ENCODE data around the gene ASB10.
A peak's percentile ranks its signal among the peaks of the same experiment; 100 is the strongest.

The ASB10 gene

DNA sequence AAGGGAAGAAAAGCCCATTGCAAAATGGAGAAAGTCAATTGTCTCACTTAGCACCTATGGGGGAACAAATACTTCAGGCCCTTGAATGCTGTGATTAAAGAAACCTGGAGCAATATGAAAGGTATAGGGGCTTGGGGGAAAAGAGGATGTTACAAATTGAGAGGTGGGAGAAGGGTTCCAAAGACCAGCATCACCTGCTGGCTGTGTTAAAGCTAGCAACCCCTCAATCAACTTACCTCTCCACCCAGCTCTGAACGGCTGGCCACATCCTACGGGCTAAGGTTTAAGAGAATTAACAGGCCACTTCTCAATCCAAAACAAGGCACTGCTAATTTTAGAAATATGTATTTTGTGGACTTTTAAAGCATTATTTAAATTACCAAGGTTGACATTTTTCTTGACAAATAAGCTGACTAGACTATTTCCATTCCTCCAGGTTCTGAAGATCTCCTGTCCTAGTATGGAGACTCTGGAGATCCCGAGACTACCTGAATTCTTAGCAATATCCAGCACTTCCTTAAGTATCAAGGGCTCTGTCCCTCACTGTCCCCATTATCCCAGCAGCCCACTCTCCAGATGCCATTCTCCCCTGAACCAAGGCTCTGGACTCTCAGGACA, 24.2 kb upstream of the ASB10 start:
- no peak for DNase-seq

DNA sequence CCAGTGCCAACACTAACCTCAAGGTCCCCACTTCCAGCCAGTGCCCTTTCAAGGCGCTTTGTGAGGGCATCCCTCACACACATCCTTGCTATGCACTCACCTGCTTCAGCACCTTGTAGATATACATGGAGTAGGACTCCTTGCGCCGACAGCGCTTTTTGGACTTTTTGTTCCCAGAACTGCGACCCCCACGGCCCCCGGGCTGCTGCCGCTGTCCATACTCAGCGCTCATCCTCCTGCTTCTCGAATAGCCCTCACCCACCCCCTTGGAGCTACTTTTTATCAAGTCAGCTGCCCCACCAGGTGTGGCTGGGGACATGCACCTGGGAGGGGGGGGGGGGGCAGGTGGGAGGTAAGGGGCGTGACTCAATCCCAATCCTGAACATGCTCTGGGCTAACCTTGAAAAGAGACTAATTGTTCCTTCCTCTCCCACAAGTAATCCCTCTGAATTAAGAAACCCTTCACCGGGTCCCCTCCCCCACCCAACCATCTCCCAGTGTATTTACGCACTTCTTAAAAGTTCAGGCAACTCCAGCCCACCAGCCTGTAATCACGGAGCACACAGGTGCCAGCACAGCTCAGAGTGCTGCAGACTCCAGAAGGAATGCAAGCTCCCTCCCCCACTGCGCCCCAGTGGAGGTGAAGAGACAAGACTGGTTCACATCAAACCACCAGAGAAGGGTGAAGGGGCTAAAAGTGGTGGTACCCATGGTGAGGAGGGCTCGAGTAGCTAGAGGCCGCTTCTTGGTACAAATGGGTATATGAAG, 23.2 kb upstream of the ASB10 start, which contains the start of gene H2BK1:
Gene H2BK1 (minus strand): TSS at position 402 of the 768 bp plus-strand sequence. CDS start 170 bp downstream, at position 232.
- no peak for DNase-seq

DNA sequence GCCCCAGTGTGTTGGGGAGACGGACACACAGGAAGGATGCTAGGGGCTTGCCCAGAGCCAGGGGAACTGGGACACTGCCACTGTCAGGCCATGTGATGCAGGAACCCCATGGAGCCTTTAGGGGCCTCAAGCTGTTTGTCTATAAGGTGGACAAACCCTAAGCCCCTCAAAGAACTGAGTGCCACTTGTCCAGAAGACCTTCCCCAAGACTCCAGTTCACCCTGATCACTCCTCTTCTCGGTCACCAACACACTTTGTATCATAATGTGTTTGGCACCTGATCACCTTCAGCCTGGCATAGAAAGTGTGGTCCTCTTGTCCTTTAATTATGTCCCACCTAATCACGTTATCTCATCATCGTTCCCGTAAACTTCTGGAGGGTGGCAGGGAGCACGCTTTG, 22.5 kb upstream of the ASB10 start:
- DNase-seq: no peak

DNA sequence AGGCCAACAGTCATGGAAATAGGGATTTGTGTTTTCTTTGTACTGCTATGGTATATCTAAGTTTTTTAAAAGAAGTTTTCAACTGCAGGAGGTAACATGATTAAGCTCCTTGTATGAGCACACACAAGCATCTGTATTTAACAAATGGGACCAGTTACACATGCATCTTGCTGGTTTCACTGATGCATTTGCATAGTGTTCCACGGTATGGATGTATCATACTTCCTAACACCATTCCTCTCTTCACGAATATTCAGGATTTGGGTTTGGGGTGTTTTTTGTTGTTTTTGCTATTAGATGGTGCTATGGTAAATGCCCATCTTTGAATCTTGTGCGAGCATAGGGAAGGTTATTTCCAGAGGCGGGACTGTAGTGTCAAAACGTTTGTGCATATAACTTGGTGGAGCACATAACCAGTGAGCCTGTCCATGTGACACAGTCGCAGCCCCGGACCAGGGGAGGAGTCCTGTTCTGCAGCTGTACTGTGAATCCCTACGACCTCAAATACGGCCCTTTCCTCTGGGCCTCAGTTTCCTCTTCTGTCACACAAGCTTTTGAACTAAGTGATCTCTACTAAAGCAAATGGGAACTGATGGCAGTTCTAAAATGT, 21.3 kb upstream of the ASB10 start:
- no peak for DNase-seq

DNA sequence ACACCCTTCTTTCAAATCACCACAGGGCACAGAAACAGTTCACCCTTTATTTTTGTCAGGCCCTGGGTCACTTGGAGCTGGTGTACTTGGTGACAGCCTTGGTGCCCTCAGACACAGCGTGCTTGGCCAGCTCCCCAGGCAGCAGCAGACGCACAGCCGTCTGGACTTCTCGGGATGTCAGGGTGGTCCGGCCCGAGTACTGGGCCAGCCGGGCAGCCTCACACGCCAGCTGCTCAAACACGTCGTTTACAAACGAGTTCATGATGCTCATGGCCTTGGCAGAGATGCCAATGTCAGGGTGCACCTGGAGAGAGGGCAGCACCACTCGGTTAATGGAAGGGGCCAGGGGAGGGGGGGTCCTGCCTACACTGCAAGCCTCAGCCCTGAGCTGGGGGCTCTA, 20.8 kb upstream of the ASB10 start:
- DNase-seq: no peak

DNA sequence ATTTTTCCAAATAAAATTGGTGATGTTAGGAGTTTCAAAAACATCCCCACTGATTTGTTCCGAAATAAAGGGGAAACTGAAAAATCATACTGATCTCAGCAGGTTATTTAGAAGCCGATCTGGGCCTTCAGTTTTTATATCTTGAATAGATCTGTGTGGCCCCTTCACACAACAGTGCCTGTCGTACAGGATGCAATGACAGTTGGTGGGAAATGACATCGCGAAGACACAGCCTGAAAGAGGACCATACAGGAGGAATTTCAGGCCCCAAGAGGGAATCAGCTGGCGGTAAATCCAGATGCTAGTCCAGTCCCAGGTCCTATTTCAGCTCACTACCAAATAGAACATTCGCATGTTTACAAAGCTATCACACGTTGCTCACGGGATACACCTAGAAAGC, 20.3 kb upstream of the ASB10 start:
- DNase-seq: no peak

DNA sequence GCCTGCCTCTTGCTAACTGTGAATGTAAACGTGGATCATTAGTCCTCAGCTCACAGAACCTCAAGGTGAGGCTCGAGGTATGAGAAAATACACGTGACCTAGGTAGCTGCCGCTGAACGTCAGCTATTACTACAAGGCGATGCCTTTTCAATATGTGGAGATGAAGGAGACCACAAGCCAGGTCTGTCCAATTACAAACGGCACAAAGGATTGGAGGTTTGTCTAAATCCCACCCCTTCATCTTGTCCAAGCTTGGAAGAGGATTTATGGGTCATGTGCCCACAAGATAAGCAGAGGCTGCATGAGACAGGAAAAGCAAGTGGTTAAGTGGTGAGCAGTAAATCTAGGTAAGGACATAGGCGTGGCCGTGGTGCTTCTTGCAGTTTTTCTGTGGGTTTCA, 19.9 kb upstream of the ASB10 start:
- no peak for DNase-seq

DNA sequence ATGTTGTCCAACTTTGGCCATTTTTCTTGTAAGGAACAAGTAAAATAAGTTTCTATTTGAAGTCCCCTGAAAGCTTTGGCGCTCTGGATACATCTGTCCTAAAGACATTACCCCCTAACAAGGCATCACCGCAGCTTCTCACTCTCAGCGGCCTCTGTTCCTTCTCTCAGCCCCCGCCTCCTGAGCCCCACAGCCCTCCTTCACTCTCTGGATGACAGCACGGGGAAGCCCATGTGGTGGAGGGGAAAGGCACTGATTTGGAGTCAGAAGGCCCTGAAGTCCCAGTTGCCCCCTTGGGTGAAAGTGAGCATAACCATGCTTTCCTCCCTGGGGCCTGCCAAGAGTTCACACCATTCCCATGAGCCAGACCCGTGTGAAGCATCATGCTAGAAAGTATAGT, 18.7 kb upstream of the ASB10 start:
- no peak for DNase-seq

DNA sequence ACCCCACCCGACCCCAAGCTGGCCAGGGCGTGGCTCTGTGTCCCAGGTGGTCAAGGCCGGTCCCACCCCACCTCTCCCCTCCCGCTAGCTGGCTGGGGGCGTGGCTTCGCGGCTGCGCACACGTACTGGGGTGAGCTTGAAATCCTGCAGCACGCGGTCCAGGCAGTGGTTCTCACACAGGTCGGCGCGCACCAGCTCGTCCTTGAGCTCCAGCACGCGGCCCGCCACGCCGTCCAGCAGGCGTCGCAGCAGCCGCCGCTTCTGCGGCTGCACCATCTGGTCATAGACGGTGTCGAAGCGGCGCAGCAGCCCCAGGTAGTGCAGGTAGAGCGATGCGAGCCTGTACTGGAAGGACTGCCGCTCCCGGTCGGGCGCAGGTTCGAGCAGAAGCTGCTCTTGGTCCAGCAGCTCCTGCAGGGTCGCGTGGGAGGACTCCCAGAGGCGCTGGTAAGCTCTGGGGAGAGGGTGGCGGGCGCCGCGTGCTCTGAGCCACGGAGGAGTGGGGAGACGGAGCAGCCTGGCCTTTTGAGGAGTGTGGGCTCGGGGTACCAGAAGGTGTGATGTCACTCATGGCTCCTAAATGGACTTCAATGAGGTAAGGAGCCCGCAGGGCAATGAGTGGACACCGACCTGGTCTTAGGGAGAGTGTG, 17.5 kb upstream of the ASB10 start:
- DNase-seq: no peak

DNA sequence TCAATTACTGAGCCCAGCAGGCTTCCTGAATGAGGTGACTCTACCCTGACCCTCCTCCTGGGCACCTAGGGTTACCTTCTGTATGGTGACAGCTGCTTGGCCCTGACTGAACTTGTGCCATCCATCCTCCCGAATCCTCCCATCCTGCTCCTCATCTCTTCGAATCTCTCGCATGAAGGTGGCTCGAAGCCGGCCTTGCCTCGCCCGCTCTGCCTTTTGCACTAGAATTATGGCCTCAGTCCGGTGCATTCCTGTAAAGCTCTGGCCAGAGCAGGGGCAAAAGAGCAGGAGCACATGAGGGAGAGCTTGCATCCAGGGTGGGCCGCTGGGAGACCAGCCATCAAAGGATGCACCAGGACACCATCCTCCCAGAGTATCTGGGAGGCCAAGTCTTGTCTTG, 15.8 kb upstream of the ASB10 start:
- DNase-seq: no peak

DNA sequence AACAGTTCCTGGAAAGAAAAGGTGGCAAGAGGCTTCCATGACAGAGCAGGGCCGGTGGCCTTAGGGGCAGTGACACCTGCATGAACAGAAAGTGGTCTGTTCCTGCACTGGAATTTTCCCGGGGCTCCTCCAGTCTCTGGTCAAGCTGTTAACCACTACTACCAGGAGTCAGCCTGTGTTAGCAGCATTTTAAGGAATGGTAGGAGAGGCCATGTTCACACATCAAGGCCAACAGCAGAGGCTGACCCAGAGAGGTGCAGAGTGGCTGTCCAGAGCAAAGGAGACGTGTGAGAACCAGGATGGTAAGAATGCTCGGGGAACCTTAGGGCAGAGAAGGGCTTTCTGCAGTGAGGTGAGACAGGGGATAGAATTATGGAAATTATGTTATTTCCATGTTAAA, 14.7 kb upstream of the ASB10 start:
- DNase-seq: no peak

DNA sequence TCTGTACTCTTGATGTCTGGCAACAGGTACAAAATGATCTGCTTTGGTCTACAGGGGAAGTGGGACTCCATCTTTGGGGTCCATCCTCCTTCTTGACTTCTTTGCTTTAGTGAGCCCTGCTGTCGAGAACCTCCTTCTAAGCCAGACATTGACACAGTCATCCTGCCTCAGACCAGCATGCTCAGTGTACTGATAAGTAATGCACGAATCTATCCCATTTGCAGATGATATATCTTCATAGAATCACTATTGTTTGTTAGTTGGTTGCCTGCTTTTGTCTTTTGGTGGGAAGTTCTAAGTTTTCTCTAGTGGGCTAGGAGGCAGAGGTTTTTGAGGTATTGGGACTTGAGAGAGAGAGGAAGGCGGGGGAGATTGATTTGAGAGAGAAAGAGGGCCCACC, 14.3 kb upstream of the ASB10 start:
- DNase-seq: no peak

DNA sequence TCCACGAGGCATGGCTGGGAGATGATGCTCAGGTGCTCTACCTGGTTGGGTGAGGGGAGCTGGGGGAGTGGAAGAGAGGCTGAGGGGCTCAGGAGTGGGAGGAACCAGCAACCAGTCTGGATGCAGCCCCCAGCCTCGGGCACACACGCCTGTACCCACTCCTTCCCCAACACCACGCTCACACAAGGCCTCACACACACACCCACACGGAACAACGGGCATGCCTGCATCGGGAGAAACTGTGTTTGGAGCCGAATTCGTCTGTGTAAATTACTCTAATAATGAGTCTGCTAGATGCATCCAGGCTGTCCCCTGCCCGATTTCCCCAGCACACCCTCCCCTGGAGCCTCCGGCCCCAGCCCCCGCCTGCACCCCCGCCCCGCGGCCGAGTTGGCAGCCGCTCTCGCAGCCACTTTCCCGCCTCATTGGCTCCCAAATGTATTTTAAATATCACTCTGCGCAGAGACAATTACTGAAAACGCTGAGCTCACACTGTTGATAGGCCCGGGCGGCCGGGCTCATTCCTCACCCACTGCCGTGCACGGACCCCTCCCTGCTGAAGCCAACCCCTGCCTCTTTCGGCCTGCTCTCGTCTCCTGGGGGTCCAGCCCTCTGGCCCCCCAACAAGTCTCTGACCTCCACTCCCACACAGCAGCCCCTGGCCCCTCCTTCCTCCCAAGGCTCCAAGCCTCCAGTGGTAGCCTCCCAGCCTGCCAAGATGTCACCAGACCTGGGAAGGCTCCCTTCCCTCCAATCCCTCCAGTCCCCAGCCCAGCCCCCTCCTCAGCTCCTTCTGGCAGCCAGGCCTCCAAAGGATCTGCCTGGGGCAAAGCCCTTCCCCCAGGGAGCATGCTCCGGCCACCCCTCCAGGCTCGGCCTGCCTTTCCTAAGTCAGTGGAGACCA, 12.1 kb upstream of the ASB10 start:
- DNase-seq: peak in 9 of 51 donors; percentile 4 to 49 (median 17)

DNA sequence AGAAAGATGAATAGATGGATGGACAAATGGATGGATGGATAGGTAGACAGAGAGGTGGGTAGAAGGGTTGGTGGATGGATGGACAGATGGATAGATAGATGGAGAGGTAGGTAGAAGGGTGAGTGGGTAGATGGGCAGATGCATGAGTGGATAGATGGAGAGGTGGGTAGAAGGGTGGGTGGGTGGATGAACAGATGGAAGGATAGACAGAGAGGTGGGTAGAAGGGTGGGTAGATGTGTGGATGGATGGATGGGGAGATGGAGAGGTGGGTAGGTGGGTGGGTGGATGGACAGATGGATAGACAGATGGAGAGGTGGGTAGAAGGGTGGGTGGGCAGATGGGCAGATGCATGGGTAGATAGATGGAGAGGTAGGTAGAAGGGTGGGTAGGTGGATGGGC, 10.9 kb upstream of the ASB10 start:
- DNase-seq: no peak

DNA sequence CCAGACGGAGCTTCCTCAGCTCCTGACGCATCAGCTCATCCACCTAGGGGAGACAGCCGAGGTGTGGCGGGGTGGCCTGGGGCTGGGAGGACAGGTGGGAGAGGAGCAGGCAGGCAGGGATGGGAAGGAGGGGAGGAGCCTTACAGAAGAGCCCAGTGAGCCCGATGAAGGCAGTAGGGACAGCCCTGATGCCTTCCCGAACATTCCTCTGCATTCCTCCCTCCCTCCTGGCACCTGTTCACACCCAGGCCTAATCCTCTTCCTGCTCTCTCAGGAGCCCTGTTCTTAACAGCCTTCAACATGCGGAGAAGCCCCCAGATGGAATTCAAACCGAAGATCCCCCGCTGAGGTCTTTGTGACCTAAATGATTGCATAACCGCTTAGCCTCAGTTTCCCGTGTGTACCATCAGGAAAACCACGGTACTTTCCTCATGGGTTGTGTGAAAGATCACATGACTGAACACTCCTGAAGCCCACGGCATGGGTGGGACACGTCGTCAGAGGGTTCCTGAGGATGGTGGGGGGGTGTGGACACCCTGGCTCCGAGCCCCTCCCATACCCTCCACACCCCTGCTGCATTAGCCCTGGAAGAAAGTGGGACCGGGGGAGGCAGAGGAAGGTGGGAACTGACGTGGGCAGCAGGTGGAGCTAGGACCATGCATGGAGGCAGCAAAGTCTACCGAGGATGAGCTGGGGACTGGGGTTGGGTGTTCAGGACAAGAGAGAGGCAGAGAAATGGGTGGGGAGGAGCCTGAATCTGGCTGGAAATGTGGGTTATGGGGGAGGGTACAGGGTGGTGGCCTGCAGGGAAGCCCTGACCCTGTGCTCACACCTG, 8.8 kb upstream of the ASB10 start:
- no peak for DNase-seq

DNA sequence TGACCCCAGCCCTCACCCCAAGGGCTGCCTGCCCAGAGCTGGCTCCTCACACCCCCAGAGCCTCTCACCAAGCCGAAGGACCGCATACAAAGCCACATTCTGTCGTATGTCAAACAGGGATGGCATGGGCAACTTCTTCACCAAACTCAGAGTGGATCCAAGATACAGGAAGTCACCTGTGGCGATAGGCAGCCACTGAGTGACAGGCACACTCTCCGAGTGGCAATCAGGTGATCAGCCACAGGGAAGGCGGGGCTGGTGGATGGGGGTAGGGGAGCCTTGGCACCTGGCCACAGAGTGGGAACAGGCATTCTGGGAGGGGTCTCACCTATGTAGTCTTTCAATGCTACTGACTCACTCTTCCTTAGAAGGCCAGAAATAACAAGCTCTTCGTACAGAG, 7.1 kb upstream of the ASB10 start:
- DNase-seq: no peak

DNA sequence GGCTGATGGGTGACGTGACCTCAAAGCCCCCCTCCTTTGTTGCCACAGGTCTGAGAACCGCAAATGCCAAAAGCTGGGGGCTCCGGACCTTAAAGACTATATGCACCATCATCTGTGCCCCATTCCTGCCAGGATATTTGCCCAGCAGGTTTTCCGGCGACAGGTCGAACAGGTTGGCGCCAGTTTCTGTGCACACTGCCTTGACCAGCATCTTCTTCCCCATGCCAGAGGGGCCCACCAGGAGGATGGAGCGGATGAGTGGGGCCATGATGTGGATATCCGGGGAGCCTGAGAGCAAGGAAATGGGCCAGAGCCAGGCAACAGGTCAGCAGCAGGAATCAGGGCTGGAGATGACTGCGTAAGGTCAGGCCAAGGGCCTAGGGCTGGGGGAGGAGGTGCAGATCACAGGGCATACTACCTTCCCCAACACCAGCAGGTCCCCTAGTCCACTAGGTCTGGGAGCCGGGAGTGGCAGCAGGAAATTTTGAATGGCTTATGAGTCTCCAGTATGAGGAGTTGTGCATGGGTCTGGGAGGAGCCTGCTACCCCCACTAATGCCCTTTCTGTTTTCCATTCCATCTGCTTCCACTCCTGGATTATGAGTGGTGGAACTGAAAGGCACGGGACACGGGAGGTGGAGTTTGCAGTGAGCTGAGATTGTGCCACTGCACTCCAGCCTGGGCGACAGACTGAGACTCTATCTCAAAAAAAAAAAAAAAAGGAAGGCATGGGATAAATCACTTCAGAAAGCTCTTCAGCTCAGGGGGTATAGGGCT, 6.3 kb upstream of the ASB10 start:
- DNase-seq: no peak

DNA sequence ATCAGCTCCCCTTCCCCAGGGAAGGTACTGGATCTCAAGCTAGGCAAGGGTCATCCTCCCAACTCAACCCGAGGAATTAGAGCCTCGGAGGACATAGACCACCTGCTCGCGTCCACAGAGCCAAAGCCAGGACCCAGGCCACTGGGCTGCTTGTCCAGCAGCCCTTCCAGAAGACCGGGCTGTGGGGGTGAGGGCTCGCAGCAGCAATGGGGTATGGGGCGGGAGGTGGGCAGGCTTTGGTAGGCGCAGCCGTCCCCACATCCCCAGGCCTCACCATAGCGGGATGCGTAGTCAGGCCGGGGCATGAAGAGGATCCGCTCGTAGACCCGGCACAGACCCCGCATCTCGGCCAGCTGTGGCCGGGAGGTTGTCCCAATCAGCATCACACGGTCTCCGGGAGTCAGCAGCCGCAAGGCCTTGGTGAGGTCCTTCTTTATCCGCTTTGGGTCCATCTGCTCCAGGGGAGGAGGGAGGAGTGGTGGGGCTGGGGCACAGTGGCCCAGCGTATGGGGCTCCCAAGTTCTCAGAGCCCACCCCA, 5.0 kb upstream of the ASB10 start:
- DNase-seq: no peak

DNA sequence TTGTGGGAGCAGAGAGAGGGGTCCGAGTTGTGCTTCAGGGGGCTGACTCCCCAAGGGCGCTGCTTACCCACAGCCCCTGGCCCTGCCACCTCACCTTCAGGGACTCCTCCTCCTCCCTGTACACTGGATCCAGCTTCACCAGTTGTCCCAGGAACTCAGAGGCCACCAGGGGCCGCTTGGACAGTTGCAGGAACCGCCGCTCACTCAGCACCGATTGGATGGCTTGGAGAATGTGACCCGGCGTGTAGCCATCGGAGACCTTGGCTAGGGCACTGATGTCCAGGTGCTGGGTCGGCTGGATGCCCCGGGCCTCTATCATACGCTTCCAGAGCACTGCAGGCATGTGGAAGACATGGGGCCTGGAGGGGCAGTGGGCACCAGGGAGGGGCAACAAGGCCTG, 4.5 kb upstream of the ASB10 start:
- DNase-seq: no peak
